K562 (cell line): ENCODE measurements around the gene LPAR5. TPM values are rescaled to one million over a fixed set of nuclear protein-coding genes. Genes with fewer than 3 reads are reported as not detected.

ENCODE experiments used
- DNMT1 ChIP-seq: fragments of 450-650 bp; IDR thresholded peaks from 2 replicates; pipeline ENCODE4 v1.6.1; 2016; ENCODE audit warnings: antibody characterized with exemption, mild to moderate bottlenecking
- ELF2 ChIP-seq: fragments of 250-450 bp; sonication (Bioruptor Pico); IDR thresholded peaks from 2 replicates; pipeline ENCODE4 v1.5.0; 2021; ENCODE audit warnings: mild to moderate bottlenecking
- MTA1 ChIP-seq: fragments of 450-650 bp; IDR thresholded peaks from 2 replicates; pipeline ENCODE4 v1.6.1; 2017; ENCODE audit warnings: borderline replicate concordance
- NUFIP1 ChIP-seq: fragments of 450-650 bp; IDR thresholded peaks from 2 replicates; pipeline ENCODE4 v1.6.1; 2018; ENCODE audit not compliant: partially characterized antibody
- polyA plus RNA-seq, 8 experiments: library from polyadenylated mRNA; depleted of rRNA in 4 of 8; stranded (reverse) in 5 of 8; unstranded in 3 of 8; fragments of >200 nt; fragmentation: Nextera tagmentation in 2 of 8; fragmentation: Illumina TruSeq in 1 of 8; extraction: Ambion mirVana in 2 of 8; extraction: Trizol in 1 of 8; gene quantifications; 2 replicates each; pipeline versions ENCODE4 v1.2.1 to v1.2.3, GENCODE V29; 2011 to 2014; ENCODE audit warnings: inconsistent platforms in 1 of 8, missing spikeins in 1 of 8
- total RNA-seq, 7 experiments: library from RNA; depleted of rRNA in 6 of 7; stranded (reverse); fragments of >200 nt in 6 of 7; fragmentation: Illumina TruSeq in 2 of 7; extraction: Trizol in 2 of 7; gene quantifications; 2 replicates each; pipeline versions ENCODE4 v1.2.1 to v1.2.3, GENCODE V29; 2011 to 2021; ENCODE audit warnings: low replicate concordance in 1 of 7
- TF ChIP-seq, protein P1 (sequence below), 2 experiments: fragments of 450-650 bp; IDR thresholded peaks; 2 replicates each; pipeline ENCODE4 v1.6.1; 2016; ENCODE audit warnings: mild to moderate bottlenecking in 2 of 2, borderline replicate concordance in 1 of 2, low read depth in 1 of 2, moderate library complexity in 1 of 2
- TF ChIP-seq, protein P2 (sequence below): sonication (generic); formaldehyde crosslinking; IDR thresholded peaks from 2 replicates; pipeline ENCODE4 v1.8.0; 2022; ENCODE audit warnings: mild to moderate bottlenecking, missing genetic modification reagents
- TF ChIP-seq, protein P3 (sequence below), 2 experiments: IDR thresholded peaks; 2 replicates each; pipeline ENCODE4 v1.6.1; 2012; ENCODE audit warnings: improper control_type of control experiment in 2 of 2, low read depth in 2 of 2, low read length in 2 of 2, borderline replicate concordance in 1 of 2
- TF ChIP-seq, protein P4 (sequence below): fragments of 200-800 bp; sonication (Bioruptor generic); IDR thresholded peaks from 2 replicates; pipeline ENCODE4 v1.6.1; 2017; ENCODE audit warnings: missing genetic modification characterization, missing compliant biosample characterization

LPAR5 gene
- total and polyA plus RNA-seq, 9 of the 15 experiments (the other 6 are each of a cell fraction or from before 2014, with no cell fraction given), result 1.3 to 11.7 (median 3.6) TPM

DNA sequence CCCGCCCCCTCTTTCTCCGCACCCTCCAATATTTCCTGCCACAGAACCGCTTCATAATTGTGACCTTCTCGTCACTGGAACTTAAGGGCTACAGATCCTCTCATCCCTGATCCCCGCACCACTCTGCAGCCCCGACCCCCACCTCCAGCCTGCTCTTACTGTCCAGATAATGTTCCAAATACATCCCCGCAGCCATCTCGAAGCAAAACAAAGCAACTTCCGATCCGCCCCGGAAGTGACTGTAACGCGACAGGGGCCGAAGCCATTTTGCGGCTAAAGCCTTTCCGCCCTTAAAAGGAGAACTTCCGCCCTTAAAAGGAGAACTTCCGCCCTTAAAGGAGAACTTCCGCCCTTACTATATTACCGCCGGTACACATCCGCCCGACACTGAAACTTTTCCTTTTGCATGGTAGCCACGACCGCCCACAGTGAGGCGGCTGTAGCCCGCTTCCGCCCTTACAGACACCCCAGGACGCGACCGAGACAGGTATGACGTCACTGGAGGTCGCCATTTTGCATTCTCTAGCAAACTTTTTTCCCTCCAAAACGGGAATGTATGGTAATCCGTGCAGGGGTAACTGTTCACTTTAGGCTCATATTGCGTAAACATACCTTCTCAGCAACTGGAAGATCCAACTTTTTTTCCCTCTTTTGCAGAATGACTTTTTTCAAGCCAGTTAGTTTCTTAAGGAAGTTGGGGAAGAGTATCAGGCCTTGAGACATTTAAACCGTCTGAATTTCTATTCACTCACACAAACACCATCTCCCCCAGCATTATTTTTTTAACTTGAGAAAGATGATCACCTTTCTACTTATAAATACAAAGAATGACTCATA, 27.4 kb upstream of the LPAR5 start, which contains the start of gene ING4 (continued):
- TF ChIP-seq, protein P1, sequence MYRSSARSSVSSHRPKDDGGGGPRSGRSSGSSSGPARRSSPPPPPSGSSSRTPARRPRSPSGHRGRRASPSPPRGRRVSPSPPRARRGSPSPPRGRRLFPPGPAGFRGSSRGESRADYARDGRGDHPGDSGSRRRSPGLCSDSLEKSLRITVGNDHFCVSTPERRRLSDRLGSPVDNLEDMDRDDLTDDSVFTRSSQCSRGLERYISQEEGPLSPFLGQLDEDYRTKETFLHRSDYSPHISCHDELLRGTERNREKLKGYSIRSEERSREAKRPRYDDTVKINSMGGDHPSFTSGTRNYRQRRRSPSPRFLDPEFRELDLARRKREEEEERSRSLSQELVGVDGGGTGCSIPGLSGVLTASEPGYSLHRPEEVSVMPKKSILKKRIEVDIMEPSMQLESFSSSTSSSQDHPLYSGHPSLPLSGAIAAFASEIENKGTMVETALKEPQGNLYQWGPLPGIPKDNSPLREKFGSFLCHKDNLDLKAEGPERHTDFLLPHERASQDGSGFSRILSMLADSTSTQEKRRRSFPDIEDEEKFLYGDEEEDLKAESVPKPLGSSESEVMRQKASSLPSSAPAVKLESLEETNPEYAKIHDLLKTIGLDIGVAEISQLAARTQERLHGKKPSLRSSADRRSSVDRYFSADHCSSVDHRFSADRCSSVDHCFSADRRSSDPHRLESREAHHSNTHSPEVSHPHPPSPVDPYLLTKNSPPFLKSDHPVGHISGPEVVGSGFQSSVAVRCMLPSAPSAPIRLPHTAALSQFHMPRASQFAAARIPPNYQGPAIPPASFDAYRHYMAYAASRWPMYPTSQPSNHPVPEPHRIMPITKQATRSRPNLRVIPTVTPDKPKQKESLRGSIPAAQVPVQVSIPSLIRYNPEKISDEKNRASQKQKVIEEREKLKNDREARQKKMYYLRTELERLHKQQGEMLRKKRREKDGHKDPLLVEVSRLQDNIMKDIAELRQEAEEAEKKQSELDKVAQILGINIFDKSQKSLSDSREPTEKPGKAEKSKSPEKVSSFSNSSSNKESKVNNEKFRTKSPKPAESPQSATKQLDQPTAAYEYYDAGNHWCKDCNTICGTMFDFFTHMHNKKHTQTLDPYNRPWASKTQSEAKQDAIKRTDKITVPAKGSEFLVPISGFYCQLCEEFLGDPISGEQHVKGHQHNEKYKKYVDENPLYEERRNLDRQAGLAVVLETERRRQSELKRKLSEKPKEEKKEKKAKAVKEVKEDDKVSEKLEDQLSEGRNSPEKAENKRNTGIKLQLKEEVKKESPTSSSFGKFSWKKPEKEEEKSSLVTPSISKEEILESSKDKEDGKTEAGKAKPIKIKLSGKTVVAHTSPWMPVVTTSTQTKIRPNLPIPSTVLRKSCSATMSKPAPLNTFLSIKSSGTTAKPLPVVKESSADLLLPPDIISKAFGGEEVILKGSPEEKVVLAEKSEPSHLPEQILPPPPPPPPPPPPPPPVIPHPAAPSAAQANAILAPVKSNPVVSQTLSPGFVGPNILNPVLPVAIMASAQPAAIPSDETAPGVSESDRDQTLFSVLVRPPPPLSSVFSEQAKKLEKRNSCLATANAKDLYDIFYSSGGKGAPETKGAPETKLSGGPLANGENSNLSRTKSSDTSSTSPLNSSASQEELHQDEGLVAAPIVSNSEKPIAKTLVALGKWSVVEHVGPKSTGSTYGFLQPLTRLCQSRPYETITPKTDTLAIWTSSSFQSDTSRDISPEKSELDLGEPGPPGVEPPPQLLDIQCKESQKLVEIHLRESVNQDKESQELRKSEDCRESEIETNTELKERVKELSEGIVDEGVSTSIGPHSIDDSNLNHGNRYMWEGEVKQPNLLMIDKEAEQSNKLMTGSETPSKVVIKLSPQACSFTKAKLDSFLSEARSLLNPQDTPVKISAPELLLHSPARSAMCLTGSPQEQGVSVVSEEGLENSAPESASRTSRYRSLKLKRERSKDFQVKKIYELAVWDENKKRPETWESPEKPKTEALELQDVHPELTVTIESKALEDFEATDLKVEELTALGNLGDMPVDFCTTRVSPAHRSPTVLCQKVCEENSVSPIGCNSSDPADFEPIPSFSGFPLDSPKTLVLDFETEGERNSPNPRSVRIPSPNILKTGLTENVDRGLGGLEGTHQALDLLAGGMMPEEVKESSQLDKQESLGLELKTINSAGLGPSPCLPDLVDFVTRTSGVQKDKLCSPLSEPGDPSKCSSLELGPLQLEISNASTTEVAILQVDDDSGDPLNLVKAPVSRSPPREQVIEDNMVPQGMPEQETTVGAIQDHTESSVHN (IDR thresholded peaks at IDR 0.05; ENCODE audit: borderline replicate concordance in 1 of 2, low read depth in 1 of 2), result peak in 1 of 2 experiments; percentile 56; a peak in 1 of 4 replicates
- peak; percentile 94 for TF ChIP-seq DNMT1
- TF ChIP-seq, protein P2, sequence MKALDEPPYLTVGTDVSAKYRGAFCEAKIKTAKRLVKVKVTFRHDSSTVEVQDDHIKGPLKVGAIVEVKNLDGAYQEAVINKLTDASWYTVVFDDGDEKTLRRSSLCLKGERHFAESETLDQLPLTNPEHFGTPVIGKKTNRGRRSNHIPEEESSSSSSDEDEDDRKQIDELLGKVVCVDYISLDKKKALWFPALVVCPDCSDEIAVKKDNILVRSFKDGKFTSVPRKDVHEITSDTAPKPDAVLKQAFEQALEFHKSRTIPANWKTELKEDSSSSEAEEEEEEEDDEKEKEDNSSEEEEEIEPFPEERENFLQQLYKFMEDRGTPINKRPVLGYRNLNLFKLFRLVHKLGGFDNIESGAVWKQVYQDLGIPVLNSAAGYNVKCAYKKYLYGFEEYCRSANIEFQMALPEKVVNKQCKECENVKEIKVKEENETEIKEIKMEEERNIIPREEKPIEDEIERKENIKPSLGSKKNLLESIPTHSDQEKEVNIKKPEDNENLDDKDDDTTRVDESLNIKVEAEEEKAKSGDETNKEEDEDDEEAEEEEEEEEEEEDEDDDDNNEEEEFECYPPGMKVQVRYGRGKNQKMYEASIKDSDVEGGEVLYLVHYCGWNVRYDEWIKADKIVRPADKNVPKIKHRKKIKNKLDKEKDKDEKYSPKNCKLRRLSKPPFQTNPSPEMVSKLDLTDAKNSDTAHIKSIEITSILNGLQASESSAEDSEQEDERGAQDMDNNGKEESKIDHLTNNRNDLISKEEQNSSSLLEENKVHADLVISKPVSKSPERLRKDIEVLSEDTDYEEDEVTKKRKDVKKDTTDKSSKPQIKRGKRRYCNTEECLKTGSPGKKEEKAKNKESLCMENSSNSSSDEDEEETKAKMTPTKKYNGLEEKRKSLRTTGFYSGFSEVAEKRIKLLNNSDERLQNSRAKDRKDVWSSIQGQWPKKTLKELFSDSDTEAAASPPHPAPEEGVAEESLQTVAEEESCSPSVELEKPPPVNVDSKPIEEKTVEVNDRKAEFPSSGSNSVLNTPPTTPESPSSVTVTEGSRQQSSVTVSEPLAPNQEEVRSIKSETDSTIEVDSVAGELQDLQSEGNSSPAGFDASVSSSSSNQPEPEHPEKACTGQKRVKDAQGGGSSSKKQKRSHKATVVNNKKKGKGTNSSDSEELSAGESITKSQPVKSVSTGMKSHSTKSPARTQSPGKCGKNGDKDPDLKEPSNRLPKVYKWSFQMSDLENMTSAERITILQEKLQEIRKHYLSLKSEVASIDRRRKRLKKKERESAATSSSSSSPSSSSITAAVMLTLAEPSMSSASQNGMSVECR, result peak; percentile 53; the same call in 1 of the 2 replicates
- TF ChIP-seq MTA1, result peak; percentile 99
- TF ChIP-seq, protein P3, sequence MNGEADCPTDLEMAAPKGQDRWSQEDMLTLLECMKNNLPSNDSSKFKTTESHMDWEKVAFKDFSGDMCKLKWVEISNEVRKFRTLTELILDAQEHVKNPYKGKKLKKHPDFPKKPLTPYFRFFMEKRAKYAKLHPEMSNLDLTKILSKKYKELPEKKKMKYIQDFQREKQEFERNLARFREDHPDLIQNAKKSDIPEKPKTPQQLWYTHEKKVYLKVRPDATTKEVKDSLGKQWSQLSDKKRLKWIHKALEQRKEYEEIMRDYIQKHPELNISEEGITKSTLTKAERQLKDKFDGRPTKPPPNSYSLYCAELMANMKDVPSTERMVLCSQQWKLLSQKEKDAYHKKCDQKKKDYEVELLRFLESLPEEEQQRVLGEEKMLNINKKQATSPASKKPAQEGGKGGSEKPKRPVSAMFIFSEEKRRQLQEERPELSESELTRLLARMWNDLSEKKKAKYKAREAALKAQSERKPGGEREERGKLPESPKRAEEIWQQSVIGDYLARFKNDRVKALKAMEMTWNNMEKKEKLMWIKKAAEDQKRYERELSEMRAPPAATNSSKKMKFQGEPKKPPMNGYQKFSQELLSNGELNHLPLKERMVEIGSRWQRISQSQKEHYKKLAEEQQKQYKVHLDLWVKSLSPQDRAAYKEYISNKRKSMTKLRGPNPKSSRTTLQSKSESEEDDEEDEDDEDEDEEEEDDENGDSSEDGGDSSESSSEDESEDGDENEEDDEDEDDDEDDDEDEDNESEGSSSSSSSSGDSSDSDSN (IDR thresholded peaks at IDR 0.05; ENCODE audit: borderline replicate concordance in 1 of 2, low read depth in 2 of 2, low read length in 2 of 2), result no peak
- TF ChIP-seq NUFIP1, result no peak
- TF ChIP-seq, protein P4, sequence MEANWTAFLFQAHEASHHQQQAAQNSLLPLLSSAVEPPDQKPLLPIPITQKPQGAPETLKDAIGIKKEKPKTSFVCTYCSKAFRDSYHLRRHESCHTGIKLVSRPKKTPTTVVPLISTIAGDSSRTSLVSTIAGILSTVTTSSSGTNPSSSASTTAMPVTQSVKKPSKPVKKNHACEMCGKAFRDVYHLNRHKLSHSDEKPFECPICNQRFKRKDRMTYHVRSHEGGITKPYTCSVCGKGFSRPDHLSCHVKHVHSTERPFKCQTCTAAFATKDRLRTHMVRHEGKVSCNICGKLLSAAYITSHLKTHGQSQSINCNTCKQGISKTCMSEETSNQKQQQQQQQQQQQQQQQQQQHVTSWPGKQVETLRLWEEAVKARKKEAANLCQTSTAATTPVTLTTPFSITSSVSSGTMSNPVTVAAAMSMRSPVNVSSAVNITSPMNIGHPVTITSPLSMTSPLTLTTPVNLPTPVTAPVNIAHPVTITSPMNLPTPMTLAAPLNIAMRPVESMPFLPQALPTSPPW, result peak; percentile 83
- TF ChIP-seq ELF2, result peak; percentile 100
